ENCODE data around the gene MAN2C1.

The MAN2C1 gene

DNA sequence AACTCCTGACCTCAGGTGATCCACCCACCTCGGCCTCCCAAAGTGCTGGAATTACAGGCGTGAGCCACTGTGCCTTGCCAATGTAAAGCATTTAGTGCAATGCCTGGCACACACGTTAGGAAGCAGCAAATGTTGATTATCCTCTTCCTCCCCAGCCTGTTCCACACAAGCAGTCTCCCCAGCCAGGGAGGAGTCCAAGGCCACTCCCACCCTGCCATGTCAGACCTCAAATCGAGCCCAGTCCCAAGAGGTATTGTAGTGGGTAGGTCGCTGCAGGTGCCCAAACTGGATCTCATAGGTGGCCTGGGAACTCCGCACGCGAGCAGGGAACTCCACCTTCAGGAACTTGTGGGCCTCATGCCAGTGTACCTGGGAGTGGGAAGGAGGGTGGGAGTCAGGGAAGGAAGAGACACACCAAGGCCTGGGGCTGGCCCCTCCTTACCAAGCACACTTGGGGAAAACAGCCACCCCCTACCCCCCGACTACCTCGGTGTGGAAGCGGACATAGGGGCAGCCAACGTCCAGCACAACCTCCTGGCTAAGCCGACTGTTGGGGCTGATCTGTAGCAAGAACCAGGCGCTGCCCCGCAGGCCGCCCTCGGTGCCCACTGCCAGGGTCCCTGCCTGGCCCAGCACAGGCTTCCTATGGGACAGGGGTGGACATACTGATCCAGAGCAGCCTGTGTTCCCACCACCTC, 10.3 kb downstream of the MAN2C1 start:
- Histone ChIP-seq H3K36me3 (ENCODE audit: insufficient read depth) (no peaks in the 10 kb centered on the region), H3K4me3 (IDR thresholded peaks at IDR 0.05; ENCODE audit: insufficient read depth, low read depth, low read length) (no peak overlapping the region), H4K20me1 (ENCODE audit: insufficient read depth) (no peaks in the 10 kb centered on the region), H3K4me1 (ENCODE audit: low read depth, poor library complexity, severe bottlenecking) (no peaks in the 10 kb centered on the region), H3K79me2 (ENCODE audit: insufficient read depth, low read depth) (no peaks in the 10 kb centered on the region), H3K27ac (no peak overlapping the region), H2AFZ (ENCODE audit: low read depth) (no peak overlapping the region), H3K9ac (no peak overlapping the region), H3K4me2 (no peak overlapping the region), H3K27me3 (ENCODE audit: insufficient read depth, low read depth) (no peaks in the 10 kb centered on the region)
- TF ChIP-seq, protein P1, sequence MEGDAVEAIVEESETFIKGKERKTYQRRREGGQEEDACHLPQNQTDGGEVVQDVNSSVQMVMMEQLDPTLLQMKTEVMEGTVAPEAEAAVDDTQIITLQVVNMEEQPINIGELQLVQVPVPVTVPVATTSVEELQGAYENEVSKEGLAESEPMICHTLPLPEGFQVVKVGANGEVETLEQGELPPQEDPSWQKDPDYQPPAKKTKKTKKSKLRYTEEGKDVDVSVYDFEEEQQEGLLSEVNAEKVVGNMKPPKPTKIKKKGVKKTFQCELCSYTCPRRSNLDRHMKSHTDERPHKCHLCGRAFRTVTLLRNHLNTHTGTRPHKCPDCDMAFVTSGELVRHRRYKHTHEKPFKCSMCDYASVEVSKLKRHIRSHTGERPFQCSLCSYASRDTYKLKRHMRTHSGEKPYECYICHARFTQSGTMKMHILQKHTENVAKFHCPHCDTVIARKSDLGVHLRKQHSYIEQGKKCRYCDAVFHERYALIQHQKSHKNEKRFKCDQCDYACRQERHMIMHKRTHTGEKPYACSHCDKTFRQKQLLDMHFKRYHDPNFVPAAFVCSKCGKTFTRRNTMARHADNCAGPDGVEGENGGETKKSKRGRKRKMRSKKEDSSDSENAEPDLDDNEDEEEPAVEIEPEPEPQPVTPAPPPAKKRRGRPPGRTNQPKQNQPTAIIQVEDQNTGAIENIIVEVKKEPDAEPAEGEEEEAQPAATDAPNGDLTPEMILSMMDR (conservative IDR thresholded peaks at IDR 0.05; ENCODE audit: low read depth, low read length): no peak

DNA sequence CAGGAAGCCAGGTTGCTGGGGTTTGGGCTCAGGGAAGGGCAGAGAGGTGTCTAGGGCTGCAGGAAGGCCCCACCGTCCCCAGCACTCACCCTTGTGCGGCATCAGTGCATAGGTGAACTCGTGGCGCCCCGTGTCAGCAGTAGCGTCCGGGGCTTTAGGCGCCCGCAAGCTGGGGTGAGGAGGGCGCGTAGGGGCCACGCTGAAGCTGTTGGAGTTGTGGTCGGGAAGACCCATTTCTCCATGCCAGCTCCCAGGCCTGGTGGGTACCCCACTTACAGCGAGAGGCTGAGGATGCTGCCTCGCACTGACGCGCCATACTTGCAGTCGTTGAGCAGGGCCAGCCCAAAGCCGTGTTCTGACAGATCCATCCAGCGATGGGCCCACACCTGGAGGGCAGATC, 11.9 kb downstream of the MAN2C1 start:
- Histone ChIP-seq H2AFZ (ENCODE audit: low read depth) (no peak overlapping the region), H3K27me3 (ENCODE audit: insufficient read depth, low read depth) (no peaks in the 10 kb centered on the region), H3K4me3 (IDR thresholded peaks at IDR 0.05; ENCODE audit: insufficient read depth, low read depth, low read length) (no peak overlapping the region), H4K20me1 (ENCODE audit: insufficient read depth) (no peaks in the 10 kb centered on the region), H3K4me1 (ENCODE audit: low read depth, poor library complexity, severe bottlenecking) (no peaks in the 10 kb centered on the region), H3K79me2 (ENCODE audit: insufficient read depth, low read depth) (no peaks in the 10 kb centered on the region), H3K4me2 (no peak overlapping the region), H3K9ac (no peak overlapping the region), H3K27ac (no peak overlapping the region), H3K36me3 (ENCODE audit: insufficient read depth) (no peaks in the 10 kb centered on the region)
- TF ChIP-seq, protein P1 (conservative IDR thresholded peaks at IDR 0.05; ENCODE audit: low read depth, low read length): no peak

DNA sequence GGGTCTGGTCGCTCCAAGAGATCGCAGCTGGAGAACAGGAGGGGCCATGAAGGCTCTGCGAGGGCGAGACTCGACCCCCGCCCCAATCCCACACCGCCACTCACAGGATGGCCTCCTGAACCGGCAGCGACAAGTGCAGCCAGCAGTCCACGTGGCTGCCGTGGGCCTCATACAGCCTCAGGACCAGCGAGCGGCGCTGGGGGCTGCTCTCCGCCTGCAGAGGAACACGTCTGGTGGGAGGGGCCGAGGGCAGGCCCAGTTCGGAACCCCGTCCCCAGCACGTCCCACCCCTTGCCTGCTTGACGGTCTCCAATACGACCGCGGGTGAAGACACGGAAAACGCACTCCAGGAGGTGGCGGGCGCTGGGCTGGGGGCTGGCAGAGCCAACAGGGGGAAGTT, 12.4 kb downstream of the MAN2C1 start:
- H2AFZ ChIP-seq (ENCODE audit: low read depth): no peak overlapping the region
- H3K36me3 ChIP-seq (ENCODE audit: insufficient read depth): no peaks in the 10 kb centered on the region
- H3K27me3 ChIP-seq (ENCODE audit: insufficient read depth, low read depth): no peaks in the 10 kb centered on the region
- H3K27ac ChIP-seq: no peak overlapping the region
- H3K79me2 ChIP-seq (ENCODE audit: insufficient read depth, low read depth): no peaks in the 10 kb centered on the region
- no peak overlapping the region for H3K9ac ChIP-seq
- H4K20me1 ChIP-seq (ENCODE audit: insufficient read depth): no peaks in the 10 kb centered on the region
- H3K4me2 ChIP-seq: no peak overlapping the region
- no peak overlapping the region for H3K4me3 ChIP-seq (IDR thresholded peaks at IDR 0.05; ENCODE audit: insufficient read depth, low read depth, low read length)
- TF ChIP-seq, protein P1 (conservative IDR thresholded peaks at IDR 0.05; ENCODE audit: low read depth, low read length): no peak
- H3K4me1 ChIP-seq (ENCODE audit: low read depth, poor library complexity, severe bottlenecking): no peaks in the 10 kb centered on the region

GRCh38 chr15:75355369-75355768, 13.0 kb downstream of the MAN2C1 start:
- Histone ChIP-seq H3K9ac (no peak overlapping the region), H2AFZ (ENCODE audit: low read depth) (no peak overlapping the region), H3K4me2 (no peak overlapping the region), H3K4me1 (ENCODE audit: low read depth, poor library complexity, severe bottlenecking) (no peaks in the 10 kb centered on the region), H4K20me1 (ENCODE audit: insufficient read depth) (no peaks in the 10 kb centered on the region), H3K27ac (no peak overlapping the region), H3K27me3 (ENCODE audit: insufficient read depth, low read depth) (no peaks in the 10 kb centered on the region), H3K79me2 (ENCODE audit: insufficient read depth, low read depth) (no peaks in the 10 kb centered on the region), H3K4me3 (IDR thresholded peaks at IDR 0.05; ENCODE audit: insufficient read depth, low read depth, low read length) (no peak overlapping the region), H3K36me3 (ENCODE audit: insufficient read depth) (no peaks in the 10 kb centered on the region)
- TF ChIP-seq, protein P1 (conservative IDR thresholded peaks at IDR 0.05; ENCODE audit: low read depth, low read length): no peak

Data from KMS-11 (cell line).